LoVo (cell line): ENCODE results near the gene FTL.
"Not testable (repeated sequence)": the region's sequence is repeated elsewhere in the genome, so short reads cannot be mapped to it uniquely, and the experiment has no call there.

ENCODE experiments used
- DNase-seq: peaks from one replicate; pipeline ENCODE4 v3.0.0-alpha.2; 2016; ENCODE audit warnings: low spot score

FTL gene

GRCh38 chr19:48965040-48965805 is at the start of gene FTL:
FTL (plus strand) TSS chr19:48965309; CDS start chr19:48965508, 199 bp downstream.
- DNase-seq = peak; percentile 94

GRCh38 chr19:48915757-48916156 is 49.4 kb upstream of the FTL start:
- no peak for DNase-seq

GRCh38 chr19:48918071-48918470 is 47.0 kb upstream of the FTL start:
- DNase-seq = no peak

- DNase-seq = no peak
Measured at GRCh38 chr19:48918801-48919247, 46.3 kb upstream of the FTL start.

- not testable (repeated sequence) for DNase-seq
Measured at GRCh38 chr19:48919271-48919670, 45.8 kb upstream of the FTL start.

DNA sequence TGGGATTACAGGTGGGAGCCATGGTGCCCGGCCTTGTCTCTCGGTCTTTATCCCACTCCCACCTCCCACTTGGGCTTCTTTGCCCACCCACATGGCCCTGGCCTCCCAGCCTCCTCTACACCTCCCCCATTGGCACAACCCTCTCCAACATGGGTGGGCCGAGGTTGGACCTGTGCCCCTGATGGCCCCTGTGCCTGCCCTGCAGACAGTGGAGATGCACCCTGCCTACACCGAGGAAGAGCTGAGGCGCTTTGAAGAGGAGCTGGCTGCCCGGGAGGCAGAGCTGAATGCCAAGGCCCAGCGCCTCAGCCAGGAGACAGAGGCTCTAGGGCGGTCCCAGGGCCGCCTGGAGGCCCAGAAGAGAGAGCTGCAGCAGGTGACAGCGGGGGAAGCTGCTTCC is 44.2 kb upstream of the FTL start:
- DNase-seq = no peak

- DNase-seq = no peak
Measured at GRCh38 chr19:48921721-48922500, 43.2 kb upstream of the FTL start.

GRCh38 chr19:48922548-48923490 is 42.3 kb upstream of the FTL start:
- DNase-seq = no peak

- DNase-seq = peak; percentile 68
Measured at GRCh38 chr19:48925240-48925843, 39.8 kb upstream of the FTL start.

DNA sequence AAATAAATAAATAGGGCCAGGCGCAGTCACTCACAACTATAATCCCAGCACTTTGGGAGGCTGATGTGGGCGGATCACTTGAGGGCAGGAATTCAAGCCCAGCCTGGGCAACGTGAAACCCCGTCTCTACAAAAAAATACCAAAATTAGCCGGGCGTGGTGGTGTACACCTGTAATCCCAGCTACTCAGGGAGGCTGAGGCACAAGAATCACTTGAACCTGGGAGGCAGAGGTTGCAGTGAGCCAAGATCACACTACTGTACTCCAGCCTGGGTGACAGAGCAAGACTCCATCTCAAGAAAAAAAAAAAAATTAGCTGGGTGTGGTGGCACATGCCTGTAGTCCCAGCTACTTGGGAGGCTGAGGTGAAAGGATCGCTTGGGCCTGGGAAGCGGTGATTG is 39.2 kb upstream of the FTL start:
- not testable (repeated sequence) for DNase-seq

GRCh38 chr19:48926909-48927308 is 38.2 kb upstream of the FTL start:
- DNase-seq = peak; percentile 47

- not testable (repeated sequence) for DNase-seq
Measured at GRCh38 chr19:48927692-48928091, 37.4 kb upstream of the FTL start.

DNA sequence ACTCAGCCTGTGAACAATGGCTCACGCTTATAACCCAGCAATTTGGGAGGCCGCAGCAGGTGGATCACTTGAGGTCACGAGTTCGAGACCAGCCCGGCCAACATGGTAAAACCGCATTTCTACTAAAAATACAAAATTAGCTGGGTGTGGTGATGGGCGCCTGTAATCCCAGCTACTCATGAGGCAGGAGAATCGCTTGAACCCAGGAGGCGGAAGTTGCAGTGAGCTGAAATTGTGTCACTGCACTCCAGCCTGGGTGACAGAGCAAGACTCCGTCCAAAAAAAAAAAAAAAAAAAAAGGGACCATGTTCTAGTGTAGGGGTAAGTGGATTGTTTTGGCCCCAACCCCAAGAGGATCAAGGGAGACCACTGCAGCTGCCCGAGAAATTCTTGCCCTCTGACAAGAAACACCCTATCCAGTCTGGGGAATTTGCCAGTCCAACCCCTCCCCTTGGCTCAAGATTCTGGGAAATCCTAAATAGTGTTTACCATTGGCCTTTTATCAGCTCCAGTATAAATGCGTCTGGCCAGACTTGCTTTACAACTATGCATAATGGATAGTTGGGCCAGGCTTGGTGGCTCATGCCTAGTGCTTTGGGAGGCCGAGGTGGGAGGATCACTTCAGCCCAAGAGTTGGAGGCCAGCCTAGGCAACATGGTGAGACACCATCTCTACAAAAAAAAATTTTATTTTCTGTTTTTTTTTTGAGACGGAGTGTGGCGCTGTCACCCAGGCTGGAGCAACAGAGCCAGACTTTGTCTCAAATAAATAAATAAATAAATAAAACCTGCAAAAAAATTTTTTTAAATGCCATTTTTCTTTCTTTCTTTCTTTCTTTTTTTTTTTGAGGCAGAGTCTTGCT is 36.7 kb upstream of the FTL start:
- no peak for DNase-seq

DNA sequence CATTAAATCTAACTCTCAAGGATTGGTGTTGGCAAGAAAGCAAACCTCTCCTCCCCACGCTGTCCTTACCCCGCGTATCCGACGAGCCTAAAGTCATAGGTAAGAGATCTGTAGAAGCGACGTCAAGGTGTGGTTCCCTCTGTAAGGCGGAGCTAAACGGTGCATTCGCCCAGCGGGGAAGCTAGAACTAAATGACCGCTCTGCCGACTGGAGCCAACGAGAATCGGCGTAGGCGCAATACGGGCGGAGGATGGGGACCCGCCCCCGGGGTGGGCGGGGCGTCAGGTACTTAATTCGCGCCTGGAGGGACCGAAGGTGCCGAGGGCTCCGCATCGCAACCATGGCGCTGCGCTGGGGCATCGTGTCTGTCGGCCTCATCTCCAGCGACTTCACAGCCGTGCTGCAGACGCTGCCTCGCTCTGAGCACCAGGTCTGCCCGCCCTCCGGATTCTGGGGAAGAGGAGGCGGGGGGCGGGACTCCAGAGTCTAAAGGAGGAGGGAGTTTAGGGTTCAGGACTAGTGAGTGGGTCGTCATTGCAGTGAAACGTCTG is 31.7 kb upstream of the FTL start, which contains the start of gene DHDH:
TSS of gene DHDH (plus strand) at position 318 of the 551 bp plus-strand sequence. CDS start at position 341, 23 bp downstream.
- DNase-seq = peak; percentile 95

GRCh38 chr19:48934837-48935236 is 30.3 kb upstream of the FTL start:
- DNase-seq = no peak

GRCh38 chr19:48935864-48936263 is 29.2 kb upstream of the FTL start:
- no peak for DNase-seq

DNA sequence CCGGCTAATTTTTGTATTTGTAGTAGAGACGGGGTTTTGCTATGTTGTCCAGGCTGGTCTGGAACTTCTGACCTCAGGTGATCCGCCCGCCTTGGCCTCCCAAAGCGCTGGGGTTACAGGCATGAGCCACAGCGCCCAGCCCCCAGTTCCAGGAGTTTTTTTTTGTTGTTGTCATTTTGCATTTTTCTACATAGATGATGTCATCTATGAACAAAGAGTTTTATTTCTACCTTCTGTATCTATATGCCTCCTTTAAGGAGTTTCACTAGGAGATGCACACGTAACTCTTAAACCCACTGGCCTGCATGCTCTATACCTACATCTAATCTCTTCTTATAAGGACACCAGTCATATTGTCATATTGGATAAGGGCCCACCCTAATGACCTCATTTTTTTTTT is 26.9 kb upstream of the FTL start:
- DNase-seq = no peak

GRCh38 chr19:48940902-48941301 is 24.2 kb upstream of the FTL start:
- DNase-seq = no peak

GRCh38 chr19:48943081-48943480 is 22.0 kb upstream of the FTL start:
- DNase-seq = no peak

DNA sequence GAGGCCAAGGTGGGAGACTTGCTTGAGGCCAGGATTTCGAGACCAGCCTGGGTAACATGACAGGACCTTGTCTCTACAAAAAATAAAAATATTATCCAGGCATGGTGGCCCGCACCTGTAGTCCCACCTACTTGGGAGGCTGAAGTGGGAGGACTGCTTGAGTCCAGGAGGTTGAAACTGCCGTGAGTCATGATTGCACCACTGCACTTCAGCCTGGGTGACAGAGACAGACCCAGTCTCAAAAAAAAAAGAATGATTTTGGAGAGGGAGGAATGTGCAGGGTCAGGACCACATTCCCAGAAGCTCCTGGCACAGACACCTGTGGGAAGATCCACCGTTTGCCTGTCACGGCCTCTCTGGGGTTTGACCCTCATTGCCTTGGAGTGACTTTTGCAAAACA is 19.7 kb upstream of the FTL start:
- no peak for DNase-seq
